ENCODE measurements around the gene ZNF474.
A peak's percentile ranks its signal among the peaks of the same experiment; 100 is the strongest.
"Not testable (repeated sequence)": the region's sequence is repeated elsewhere in the genome, so short reads cannot be mapped to it uniquely, and the experiment has no call there.

ZNF474 gene

GRCh38 chr5:122129306-122129705 is at the start of gene ZNF474:
ZNF474 (plus strand) TSS chr5:122129546; CDS start chr5:122151991, 22,445 bp downstream.
- no peaks in the 10 kb centered on the region for H3K4me1 Mint-ChIP-seq
- no peak within 1 kb of the TSS for H3K4me3 Mint-ChIP-seq
- H3K27ac Mint-ChIP-seq = no peak within 1 kb of the TSS
- no peak for ATAC-seq
- no peak for DNase-seq
- no peaks in the 10 kb centered on the region for H3K9me3 Mint-ChIP-seq
- H3K27me3 Mint-ChIP-seq = no peaks in the 10 kb centered on the region

DNA sequence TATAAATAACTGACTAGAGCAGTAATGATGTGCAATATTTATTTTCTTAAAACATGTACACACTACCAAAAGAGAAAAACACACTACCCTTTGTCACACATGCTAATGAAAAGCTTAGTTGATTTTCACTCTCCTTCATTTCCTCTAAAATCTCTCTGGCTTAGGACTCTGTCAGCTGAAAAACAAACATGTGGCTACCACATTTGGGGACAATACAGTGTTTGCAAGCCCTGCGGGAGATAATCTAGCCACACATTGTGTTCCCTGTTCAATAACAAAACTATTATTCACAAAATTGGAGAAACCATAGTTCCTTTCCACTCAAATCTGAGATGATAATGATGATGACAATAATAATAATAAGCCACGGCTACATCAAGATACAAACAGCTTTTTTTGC is 47.8 kb upstream of the ZNF474 start:
- Mint-ChIP-seq H3K9me3 (no peaks in the 10 kb centered on the region), H3K27ac (no peak overlapping the region), H3K27me3 (peaks cover 45% of the 10 kb centered on the region), H3K4me3 (no peak overlapping the region), H3K4me1 (peaks cover 20% of the 10 kb centered on the region)
- DNase-seq (no peak), ATAC-seq (no peak)

DNA sequence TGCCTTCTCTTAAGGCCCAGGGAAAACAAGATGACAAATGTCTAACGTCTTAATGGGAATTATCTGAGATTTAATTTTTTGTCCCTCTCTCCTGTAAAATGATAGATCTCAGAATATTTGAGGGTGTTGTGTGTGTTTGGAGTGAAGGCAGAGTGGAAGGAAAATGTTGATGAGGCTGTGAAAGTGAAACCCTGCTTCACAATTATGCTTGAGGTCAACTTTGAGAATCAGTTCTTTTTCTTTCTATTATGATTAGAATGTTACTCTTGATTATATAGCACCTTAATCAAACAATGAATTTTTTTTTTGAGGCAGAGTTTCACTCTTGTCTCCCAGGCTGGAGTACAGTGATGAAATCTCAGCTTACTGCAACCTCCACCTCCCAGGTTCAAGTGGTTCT is 45.8 kb upstream of the ZNF474 start:
- no peaks in the 10 kb centered on the region for H3K9me3 Mint-ChIP-seq
- no peak for DNase-seq
- ATAC-seq = no peak
- no peaks in the 10 kb centered on the region for H3K4me1 Mint-ChIP-seq
- no peak overlapping the region for H3K4me3 Mint-ChIP-seq
- H3K27ac Mint-ChIP-seq = no peak overlapping the region
- H3K27me3 Mint-ChIP-seq = peaks cover 25% of the 10 kb centered on the region

DNA sequence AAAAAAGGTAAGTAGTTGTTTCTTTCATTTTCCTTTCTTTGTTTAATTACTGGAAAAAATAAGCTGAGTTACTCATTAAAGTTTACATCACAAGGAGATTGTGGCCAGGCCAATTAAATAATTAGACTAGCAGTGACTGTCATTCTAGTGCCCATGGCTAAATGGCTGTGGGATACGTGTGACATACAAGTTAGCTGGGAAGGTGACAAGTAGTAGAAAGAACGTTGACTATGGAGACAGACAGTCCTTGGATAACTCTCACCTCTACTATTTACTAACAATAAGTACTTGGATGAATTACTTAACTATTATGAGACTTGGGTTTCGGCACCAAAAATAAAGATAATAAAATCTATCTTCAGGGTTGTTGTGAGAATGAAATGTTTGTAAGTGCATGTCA is 44.3 kb upstream of the ZNF474 start:
- H3K4me1 Mint-ChIP-seq = no peaks in the 10 kb centered on the region
- DNase-seq (no peak), ATAC-seq (no peak)
- H3K9me3 Mint-ChIP-seq = no peaks in the 10 kb centered on the region
- no peak overlapping the region for H3K4me3 Mint-ChIP-seq
- peaks cover 11% of the 10 kb centered on the region for H3K27me3 Mint-ChIP-seq
- no peak overlapping the region for H3K27ac Mint-ChIP-seq

DNA sequence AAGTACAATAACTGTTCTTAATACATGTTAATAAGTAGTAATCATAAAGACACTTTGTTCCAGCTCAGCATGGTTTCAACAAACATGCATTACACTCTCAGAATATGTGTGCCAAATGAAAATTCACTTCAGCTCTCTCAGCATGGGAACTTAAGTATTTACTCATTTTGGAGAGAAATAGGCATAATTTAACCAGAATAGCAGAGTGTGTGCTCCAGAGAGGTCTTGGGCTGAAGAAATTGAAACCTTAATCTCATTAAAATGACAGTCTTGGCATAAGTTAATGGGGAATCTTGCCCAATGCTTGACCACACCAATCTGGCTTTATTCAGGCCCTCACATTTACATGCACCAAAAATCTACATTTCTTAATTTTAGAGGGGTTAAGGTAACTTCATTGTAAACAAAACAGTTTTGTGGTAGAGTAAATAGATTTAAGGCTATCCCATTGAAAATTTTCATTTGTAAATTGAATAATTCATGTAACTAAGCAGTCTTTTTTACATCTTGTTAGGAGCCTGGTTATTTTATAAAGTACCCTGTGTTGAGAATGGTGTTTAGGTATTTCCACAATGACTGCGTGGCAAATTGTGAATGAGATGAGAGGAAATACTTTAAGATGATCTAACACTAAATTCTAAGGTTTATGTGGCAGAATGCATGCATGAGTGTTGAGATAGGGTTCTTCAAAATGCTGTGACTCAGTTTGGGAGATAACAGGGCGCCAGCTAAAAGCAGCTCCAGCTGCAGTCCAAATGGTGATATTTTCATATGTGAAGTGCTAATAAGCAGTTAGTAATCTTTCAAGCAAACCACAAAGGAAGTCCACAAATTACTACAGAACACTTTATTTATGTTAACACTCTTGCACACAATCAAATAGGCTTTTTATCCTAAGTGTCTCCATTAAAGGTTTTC is 40.0 kb upstream of the ZNF474 start:
- H3K27me3 Mint-ChIP-seq = peaks cover 7% of the 10 kb centered on the region
- no peak overlapping the region for H3K4me3 Mint-ChIP-seq
- no peak for DNase-seq
- H3K4me1 Mint-ChIP-seq = no peaks in the 10 kb centered on the region
- no peak overlapping the region for H3K27ac Mint-ChIP-seq
- H3K9me3 Mint-ChIP-seq = no peaks in the 10 kb centered on the region
- ATAC-seq = no peak

- no peak overlapping the region for H3K27ac Mint-ChIP-seq
- no peak for DNase-seq
- H3K9me3 Mint-ChIP-seq = no peaks in the 10 kb centered on the region
- no peaks in the 10 kb centered on the region for H3K4me1 Mint-ChIP-seq
- peaks cover 7% of the 10 kb centered on the region for H3K27me3 Mint-ChIP-seq
- H3K4me3 Mint-ChIP-seq = no peak overlapping the region
- ATAC-seq = no peak
Measured at GRCh38 chr5:122091936-122092600, 37.3 kb upstream of the ZNF474 start.

DNA sequence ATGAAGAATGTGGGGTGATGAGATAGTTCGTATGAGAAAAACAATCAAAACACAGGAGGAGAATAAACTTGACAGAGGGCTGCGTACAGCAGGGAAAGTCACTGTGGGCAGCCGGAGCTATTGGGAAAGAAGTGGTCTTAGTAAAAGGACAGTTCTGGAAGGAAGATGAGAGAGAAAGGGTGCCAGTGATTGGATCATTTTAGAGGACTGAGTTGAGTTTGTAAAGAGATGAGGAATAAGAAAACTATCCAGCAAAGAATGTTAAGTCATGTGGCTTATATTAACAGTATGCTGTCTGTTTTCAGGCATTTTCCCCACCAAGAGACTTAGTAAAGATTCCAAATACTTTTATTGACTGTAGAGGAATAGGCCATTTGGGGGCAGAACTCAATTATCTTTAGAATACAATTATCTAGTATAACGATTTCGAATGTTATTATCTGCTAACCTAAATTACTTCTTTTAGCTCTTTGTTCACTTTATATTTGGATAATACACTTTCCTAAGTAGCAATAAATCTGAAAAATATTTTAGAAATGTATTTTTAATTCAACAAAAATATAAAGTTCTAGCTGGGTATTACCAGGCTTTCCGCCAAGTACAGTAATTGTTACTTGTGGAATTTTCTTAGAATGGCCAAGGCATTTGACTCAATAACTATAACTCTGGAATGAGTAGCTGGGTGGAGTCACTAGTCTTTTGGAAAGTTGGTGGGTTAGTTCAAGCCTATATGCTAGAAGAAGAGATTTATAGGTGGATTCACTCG is 35.7 kb upstream of the ZNF474 start:
- Mint-ChIP-seq H3K4me1 (no peaks in the 10 kb centered on the region), H3K9me3 (no peaks in the 10 kb centered on the region), H3K4me3 (no peak overlapping the region), H3K27ac (no peak overlapping the region), H3K27me3 (peaks cover 7% of the 10 kb centered on the region)
- ATAC-seq (no peak), DNase-seq (no peak)

DNA sequence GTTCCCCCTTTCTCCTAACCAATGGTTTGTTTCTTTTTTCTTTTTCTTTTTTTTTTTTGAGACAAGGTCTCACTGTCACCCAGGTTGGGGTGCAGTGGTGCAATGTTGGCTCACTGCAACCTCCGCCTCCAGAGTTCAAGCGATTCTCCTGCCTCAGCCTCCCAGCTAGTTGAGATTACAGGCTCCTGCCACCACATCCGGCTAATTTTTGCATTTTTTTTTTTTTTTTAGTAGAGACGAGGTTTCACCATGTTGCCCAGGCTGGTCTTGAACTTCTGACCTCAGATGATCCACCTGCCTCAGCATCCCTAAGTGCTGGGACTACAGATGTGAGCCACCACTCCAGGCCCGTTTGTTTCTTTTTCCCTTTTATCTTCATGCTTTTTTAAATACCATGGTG is 35.1 kb upstream of the ZNF474 start:
- not testable (repeated sequence) for H3K9me3 Mint-ChIP-seq, H3K4me1 Mint-ChIP-seq, H3K27ac Mint-ChIP-seq, ATAC-seq, H3K4me3 Mint-ChIP-seq, DNase-seq, H3K27me3 Mint-ChIP-seq

GRCh38 chr5:122095158-122095557 is 34.2 kb upstream of the ZNF474 start:
- H3K4me1 Mint-ChIP-seq = no peaks in the 10 kb centered on the region
- DNase-seq (no peak), ATAC-seq (no peak)
- H3K27ac Mint-ChIP-seq = no peak overlapping the region
- H3K9me3 Mint-ChIP-seq = no peaks in the 10 kb centered on the region
- H3K27me3 Mint-ChIP-seq = peaks cover 7% of the 10 kb centered on the region
- H3K4me3 Mint-ChIP-seq = no peak overlapping the region

DNA sequence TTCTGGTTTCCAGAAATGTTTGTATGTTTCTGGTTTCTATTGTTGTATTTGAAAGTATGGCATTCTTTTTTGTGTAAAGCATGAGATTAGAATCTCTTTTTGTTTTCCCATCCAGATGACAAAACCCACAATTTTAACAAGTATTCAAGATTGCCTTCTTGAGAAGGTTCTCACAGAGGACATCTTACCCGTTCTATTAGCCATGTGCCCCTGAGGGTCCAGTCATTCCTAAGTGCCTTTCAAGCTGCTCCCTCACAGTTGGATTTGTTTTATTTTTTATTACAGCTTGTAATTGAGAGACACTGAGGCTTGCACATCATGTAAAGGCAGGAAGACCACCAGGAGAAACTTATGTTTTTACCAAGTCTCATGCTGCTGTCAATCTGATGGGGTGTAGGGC is 32.0 kb upstream of the ZNF474 start:
- H3K9me3 Mint-ChIP-seq = no peaks in the 10 kb centered on the region
- H3K27me3 Mint-ChIP-seq = peaks cover under 1% of the 10 kb centered on the region
- H3K4me1 Mint-ChIP-seq = no peaks in the 10 kb centered on the region
- no peak overlapping the region for H3K4me3 Mint-ChIP-seq
- DNase-seq (no peak), ATAC-seq (no peak)
- no peak overlapping the region for H3K27ac Mint-ChIP-seq

DNA sequence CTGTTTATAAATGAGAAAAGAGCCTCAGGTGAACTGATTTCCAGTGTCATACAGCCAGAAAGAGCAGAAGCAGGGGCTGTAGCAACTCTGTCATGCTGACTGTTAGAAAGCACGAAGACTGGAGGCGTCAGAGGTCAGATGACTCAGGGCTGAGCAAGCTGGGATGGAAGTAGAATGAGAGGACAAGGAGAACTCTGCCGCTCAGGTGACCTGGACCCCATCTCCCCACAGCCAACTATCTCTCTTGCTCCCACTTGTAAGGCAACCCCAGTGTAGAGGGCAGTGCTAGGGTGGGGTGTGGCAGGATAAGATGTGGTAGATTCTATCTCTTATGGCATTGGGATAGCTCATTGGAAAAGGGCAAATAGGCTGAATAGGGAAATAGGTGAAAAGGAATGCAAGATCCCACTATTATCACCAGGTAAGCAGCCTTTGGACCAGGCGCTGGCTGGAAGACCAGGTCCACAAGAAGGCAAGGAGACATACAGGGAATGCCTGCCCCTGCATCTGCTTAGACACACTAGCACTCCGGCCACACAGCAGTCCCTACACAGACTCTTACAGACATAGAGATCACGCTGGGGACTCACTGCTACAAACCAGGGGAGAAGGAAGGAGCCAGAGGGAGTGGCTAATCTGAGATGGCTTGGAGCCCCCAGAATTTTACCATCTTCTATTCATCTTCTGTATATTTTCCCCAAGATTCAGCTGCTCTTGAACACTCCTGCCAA is 30.1 kb upstream of the ZNF474 start:
- Mint-ChIP-seq H3K4me1 (no peaks in the 10 kb centered on the region), H3K27ac (no peak overlapping the region), H3K27me3 (no peaks in the 10 kb centered on the region), H3K9me3 (no peaks in the 10 kb centered on the region), H3K4me3 (no peak overlapping the region)
- DNase-seq (no peak), ATAC-seq (peak; percentile 28)

GRCh38 chr5:122101636-122102285 is 27.6 kb upstream of the ZNF474 start:
- Mint-ChIP-seq H3K4me1 (no peaks in the 10 kb centered on the region), H3K4me3 (no peak overlapping the region), H3K9me3 (no peaks in the 10 kb centered on the region), H3K27ac (no peak overlapping the region), H3K27me3 (no peaks in the 10 kb centered on the region)
- DNase-seq (no peak), ATAC-seq (no peak)

GRCh38 chr5:122102825-122103224 is 26.5 kb upstream of the ZNF474 start:
- ATAC-seq = no peak
- Mint-ChIP-seq H3K4me1 (no peaks in the 10 kb centered on the region), H3K4me3 (no peak overlapping the region), H3K9me3 (no peaks in the 10 kb centered on the region), H3K27me3 (peaks cover 5% of the 10 kb centered on the region), H3K27ac (no peak overlapping the region)
- DNase-seq = no peak

DNA sequence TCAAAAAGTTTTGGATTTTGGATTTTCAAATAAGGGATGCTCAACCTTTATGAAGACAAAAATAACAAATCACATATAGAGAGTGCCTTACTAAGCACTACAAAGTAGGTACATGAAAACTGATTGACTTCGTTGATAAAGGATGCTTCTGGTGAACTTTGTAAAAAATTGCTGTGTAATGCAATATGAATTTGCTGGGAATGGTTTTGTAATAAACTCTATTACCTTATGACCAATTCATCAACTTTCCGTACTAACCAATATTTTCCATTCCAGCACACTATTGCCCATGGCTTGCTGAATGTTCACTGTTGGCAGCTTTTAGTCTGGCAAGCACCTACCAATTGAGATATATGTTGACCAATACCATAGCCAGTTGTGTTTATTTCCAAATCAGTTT is 23.4 kb upstream of the ZNF474 start:
- no peaks in the 10 kb centered on the region for H3K4me1 Mint-ChIP-seq
- H3K27me3 Mint-ChIP-seq = peaks cover 8% of the 10 kb centered on the region
- H3K27ac Mint-ChIP-seq = no peak overlapping the region
- DNase-seq (no peak), ATAC-seq (no peak)
- H3K4me3 Mint-ChIP-seq = no peak overlapping the region
- no peaks in the 10 kb centered on the region for H3K9me3 Mint-ChIP-seq

DNA sequence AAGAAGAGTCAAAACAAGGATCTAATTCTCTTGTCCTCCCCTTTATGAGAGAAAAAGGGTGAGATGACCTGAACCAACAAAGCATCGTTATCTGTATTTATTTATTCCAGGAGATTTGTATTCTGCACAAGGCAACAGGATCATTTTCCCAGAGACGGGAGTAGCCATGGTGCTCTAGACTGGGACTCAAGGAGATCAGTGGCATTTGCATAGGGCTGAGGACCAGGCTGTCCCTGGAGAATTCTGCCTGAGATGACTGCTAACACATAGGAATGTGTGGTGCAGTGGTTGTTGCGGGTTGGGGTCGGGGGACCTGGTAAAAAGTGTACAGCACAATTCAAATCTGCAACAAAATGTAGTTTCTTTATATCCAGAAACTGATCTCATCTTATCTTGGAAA is 22.3 kb upstream of the ZNF474 start:
- Mint-ChIP-seq H3K9me3 (no peaks in the 10 kb centered on the region), H3K4me3 (no peak overlapping the region), H3K27ac (no peak overlapping the region), H3K27me3 (peaks cover 8% of the 10 kb centered on the region), H3K4me1 (no peaks in the 10 kb centered on the region)
- DNase-seq = no peak
- ATAC-seq = no peak

All from stimulated activated naive CD8-positive, alpha-beta T cell treated with anti-CD3 and anti-CD28 coated beads, Interleukin-15, amount 100 ng/mL, for 72 hours (primary cell).